ENCODE measurements around the gene HDAC11. TPM values are rescaled to one million over a fixed set of nuclear protein-coding genes. Genes with fewer than 3 reads are reported as not detected.
"Not testable (repeated sequence)": the region's sequence is repeated elsewhere in the genome, so short reads cannot be mapped to it uniquely, and the experiment has no call there.

Gene HDAC11
- total RNA-seq, 1 experiment from 2014 or later, result 11.8 TPM

- CTCF ChIA-PET, result no interaction called here
- H3K36me3 Mint-ChIP-seq (ENCODE audit: insufficient read depth, unreplicated experiment), result no peaks in the 10 kb centered on the region
- H3K4me3 Mint-ChIP-seq (ENCODE audit: low read depth, unreplicated experiment), result no peak overlapping the region
- intact Hi-C loops (cut with micrococcal nuclease; ENCODE audit: unreplicated experiment), result no loop called here
- BruUV-seq (replicated peaks), result no TSS peak
- no peak for TF ChIP-seq CTCF (IDR thresholded peaks at IDR 0.05; ENCODE audit: unreplicated experiment)
- no peaks in the 10 kb centered on the region for H3K27me3 Mint-ChIP-seq (ENCODE audit: unreplicated experiment)
- no peak for DNase-seq
- no peak overlapping the region for H3K27ac Mint-ChIP-seq (ENCODE audit: unreplicated experiment)
- no peaks in the 10 kb centered on the region for H3K4me1 Mint-ChIP-seq (ENCODE audit: low read depth, unreplicated experiment)
- H3K9me3 Mint-ChIP-seq (ENCODE audit: low read depth, unreplicated experiment), result no peaks in the 10 kb centered on the region
Observed at GRCh38 chr3:13440204-13440817, 39.8 kb upstream of the HDAC11 start.

GRCh38 chr3:13442882-13443281 lies 37.2 kb upstream of the HDAC11 start:
- H3K4me3 Mint-ChIP-seq (ENCODE audit: low read depth, unreplicated experiment); H3K4me1 Mint-ChIP-seq (ENCODE audit: low read depth, unreplicated experiment); intact Hi-C loops (cut with micrococcal nuclease; ENCODE audit: unreplicated experiment); H3K36me3 Mint-ChIP-seq (ENCODE audit: insufficient read depth, unreplicated experiment); H3K9me3 Mint-ChIP-seq (ENCODE audit: low read depth, unreplicated experiment); H3K27me3 Mint-ChIP-seq (ENCODE audit: unreplicated experiment); DNase-seq; H3K27ac Mint-ChIP-seq (ENCODE audit: unreplicated experiment); BruUV-seq (replicated peaks); CTCF ChIA-PET: not testable (repeated sequence)

GRCh38 chr3:13451301-13451673 lies 28.8 kb upstream of the HDAC11 start:
- Mint-ChIP-seq H3K4me1 (ENCODE audit: low read depth, unreplicated experiment) (no peaks in the 10 kb centered on the region), H3K27me3 (ENCODE audit: unreplicated experiment) (no peaks in the 10 kb centered on the region), H3K27ac (ENCODE audit: unreplicated experiment) (peak overlapping the region; percentile 88), H3K36me3 (ENCODE audit: insufficient read depth, unreplicated experiment) (peaks cover 11% of the 10 kb centered on the region), H3K4me3 (ENCODE audit: low read depth, unreplicated experiment) (peak overlapping the region; percentile 84), H3K9me3 (ENCODE audit: low read depth, unreplicated experiment) (no peaks in the 10 kb centered on the region)
- intact Hi-C loops (cut with micrococcal nuclease; ENCODE audit: unreplicated experiment), result no loop called here
- no peak for TF ChIP-seq CTCF (IDR thresholded peaks at IDR 0.05; ENCODE audit: unreplicated experiment)
- TSS peak; percentile 88 for BruUV-seq (replicated peaks)
- DNase-seq, result no peak
- CTCF ChIA-PET, result interaction anchor here (0.7 to 2.5 kb wide), 9 partner anchors 10 to 359 kb away, joined by 3 to 18 read pairs (median 5); no protein-coding TSS in a partner anchor

GRCh38 chr3:13452490-13453335 lies 27.4 kb upstream of the HDAC11 start:
- intact Hi-C loops (cut with micrococcal nuclease; ENCODE audit: unreplicated experiment), result loop anchor here (2.0 kb wide), 1 partner anchor 360 kb away; no protein-coding TSS in a partner anchor
- Mint-ChIP-seq H3K4me1 (ENCODE audit: low read depth, unreplicated experiment) (no peaks in the 10 kb centered on the region), H3K36me3 (ENCODE audit: insufficient read depth, unreplicated experiment) (peaks cover 11% of the 10 kb centered on the region), H3K27me3 (ENCODE audit: unreplicated experiment) (no peaks in the 10 kb centered on the region), H3K4me3 (ENCODE audit: low read depth, unreplicated experiment) (peak overlapping the region; percentile 84), H3K27ac (ENCODE audit: unreplicated experiment) (peak overlapping the region; percentile 88), H3K9me3 (ENCODE audit: low read depth, unreplicated experiment) (no peaks in the 10 kb centered on the region)
- CTCF ChIA-PET, result interaction anchor here (0.6 to 2.5 kb wide), 12 partner anchors 9 to 360 kb away, joined by 3 to 18 read pairs (median 4); partner anchors contain the start of gene HDAC11
- TF ChIP-seq CTCF (IDR thresholded peaks at IDR 0.05; ENCODE audit: unreplicated experiment), result peak; percentile 25
- DNase-seq, result peak; percentile 38
- no TSS peak for BruUV-seq (replicated peaks)

Data from Calu3 (cell line).